ENCODE results near the gene CCNF.

GRCh38 chr16:2457946-2458345, 28.7 kb downstream of the CCNF start:
- TF ChIP-seq, protein P1, sequence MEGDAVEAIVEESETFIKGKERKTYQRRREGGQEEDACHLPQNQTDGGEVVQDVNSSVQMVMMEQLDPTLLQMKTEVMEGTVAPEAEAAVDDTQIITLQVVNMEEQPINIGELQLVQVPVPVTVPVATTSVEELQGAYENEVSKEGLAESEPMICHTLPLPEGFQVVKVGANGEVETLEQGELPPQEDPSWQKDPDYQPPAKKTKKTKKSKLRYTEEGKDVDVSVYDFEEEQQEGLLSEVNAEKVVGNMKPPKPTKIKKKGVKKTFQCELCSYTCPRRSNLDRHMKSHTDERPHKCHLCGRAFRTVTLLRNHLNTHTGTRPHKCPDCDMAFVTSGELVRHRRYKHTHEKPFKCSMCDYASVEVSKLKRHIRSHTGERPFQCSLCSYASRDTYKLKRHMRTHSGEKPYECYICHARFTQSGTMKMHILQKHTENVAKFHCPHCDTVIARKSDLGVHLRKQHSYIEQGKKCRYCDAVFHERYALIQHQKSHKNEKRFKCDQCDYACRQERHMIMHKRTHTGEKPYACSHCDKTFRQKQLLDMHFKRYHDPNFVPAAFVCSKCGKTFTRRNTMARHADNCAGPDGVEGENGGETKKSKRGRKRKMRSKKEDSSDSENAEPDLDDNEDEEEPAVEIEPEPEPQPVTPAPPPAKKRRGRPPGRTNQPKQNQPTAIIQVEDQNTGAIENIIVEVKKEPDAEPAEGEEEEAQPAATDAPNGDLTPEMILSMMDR (IDR thresholded peaks at IDR 0.05): no peak
- no peak for TF ChIP-seq POLR2AphosphoS5 (IDR thresholded peaks at IDR 0.05)
- TF ChIP-seq EP300 (IDR thresholded peaks at IDR 0.05): no peak
